Testis (tissue), 2 donors: ENCODE results near the gene PDE8B.

ENCODE experiments used
- POLR2A ChIP-seq: fragments of 450-650 bp; IDR thresholded peaks from one replicate; pipeline ENCODE4 v1.6.1; 2017; ENCODE audit warnings: antibody characterized with exemption, mild to moderate bottlenecking, moderate library complexity
- TF ChIP-seq, protein P1 (sequence below), 3 experiments: fragments of 450-650 bp in 2 of 3; fragments of 200-600 bp in 1 of 3; sonication (generic) in 1 of 3; IDR thresholded peaks; one replicate each; pipeline ENCODE4 v1.5.1; 2016 to 2019; ENCODE audit warnings: antibody characterized with exemption in 3 of 3, mild to moderate bottlenecking in 2 of 3, moderate library complexity in 1 of 3

DNA sequence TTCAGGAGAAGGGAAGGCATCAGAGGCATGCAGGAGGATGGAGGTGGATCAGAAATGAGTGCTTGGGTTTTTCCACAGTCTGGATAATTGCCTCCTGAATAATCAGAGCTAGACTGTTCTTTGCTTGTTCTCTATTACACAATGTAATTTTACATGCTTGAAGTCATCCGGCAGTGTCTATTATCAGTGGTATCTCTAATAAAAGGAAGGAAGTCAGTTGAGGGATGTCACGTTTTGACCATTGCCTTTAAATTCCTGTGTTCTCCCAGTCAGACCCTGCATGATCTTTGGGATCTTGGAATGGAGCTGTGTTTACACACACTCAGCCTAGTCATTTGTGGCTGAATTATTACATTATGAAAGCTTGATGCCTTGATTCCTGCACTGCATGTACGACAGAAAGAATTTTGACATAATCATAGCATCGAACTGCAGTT, 91.0 kb downstream of the PDE8B start:
- TF ChIP-seq, protein P1, sequence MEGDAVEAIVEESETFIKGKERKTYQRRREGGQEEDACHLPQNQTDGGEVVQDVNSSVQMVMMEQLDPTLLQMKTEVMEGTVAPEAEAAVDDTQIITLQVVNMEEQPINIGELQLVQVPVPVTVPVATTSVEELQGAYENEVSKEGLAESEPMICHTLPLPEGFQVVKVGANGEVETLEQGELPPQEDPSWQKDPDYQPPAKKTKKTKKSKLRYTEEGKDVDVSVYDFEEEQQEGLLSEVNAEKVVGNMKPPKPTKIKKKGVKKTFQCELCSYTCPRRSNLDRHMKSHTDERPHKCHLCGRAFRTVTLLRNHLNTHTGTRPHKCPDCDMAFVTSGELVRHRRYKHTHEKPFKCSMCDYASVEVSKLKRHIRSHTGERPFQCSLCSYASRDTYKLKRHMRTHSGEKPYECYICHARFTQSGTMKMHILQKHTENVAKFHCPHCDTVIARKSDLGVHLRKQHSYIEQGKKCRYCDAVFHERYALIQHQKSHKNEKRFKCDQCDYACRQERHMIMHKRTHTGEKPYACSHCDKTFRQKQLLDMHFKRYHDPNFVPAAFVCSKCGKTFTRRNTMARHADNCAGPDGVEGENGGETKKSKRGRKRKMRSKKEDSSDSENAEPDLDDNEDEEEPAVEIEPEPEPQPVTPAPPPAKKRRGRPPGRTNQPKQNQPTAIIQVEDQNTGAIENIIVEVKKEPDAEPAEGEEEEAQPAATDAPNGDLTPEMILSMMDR (IDR thresholded peaks at IDR 0.05), result no peak
- TF ChIP-seq POLR2A, result no peak
